ENCODE measurements around the gene EML5. TPM values are rescaled to one million over a fixed set of nuclear protein-coding genes. Genes with fewer than 3 reads are reported as not detected.

The EML5 gene
- total RNA-seq, 1 experiment from 2014 or later = 0.52 TPM

GRCh38 chr14:88592031-88592430, 200.7 kb downstream of the EML5 start:
- Mint-ChIP-seq H3K27me3 (ENCODE audit: unreplicated experiment) (no peaks in the 10 kb centered on the region), H3K9me3 (ENCODE audit: low read depth, unreplicated experiment) (no peaks in the 10 kb centered on the region), H3K4me1 (ENCODE audit: low read depth, unreplicated experiment) (no peaks in the 10 kb centered on the region), H3K36me3 (ENCODE audit: insufficient read depth, unreplicated experiment) (peaks cover 41% of the 10 kb centered on the region), H3K27ac (ENCODE audit: unreplicated experiment) (no peak overlapping the region), H3K4me3 (ENCODE audit: low read depth, unreplicated experiment) (no peak overlapping the region)
- CTCF ChIA-PET = no interaction called here
- intact Hi-C loops (cut with micrococcal nuclease; ENCODE audit: unreplicated experiment) = no loop called here
- no peak for DNase-seq
- no peak for TF ChIP-seq CTCF (IDR thresholded peaks at IDR 0.05; ENCODE audit: unreplicated experiment)
- BruUV-seq (replicated peaks) = no TSS peak

GRCh38 chr14:88590173-88590572, 202.6 kb downstream of the EML5 start:
- H3K4me1 Mint-ChIP-seq (ENCODE audit: low read depth, unreplicated experiment) = no peaks in the 10 kb centered on the region
- H3K36me3 Mint-ChIP-seq (ENCODE audit: insufficient read depth, unreplicated experiment) = peaks cover 42% of the 10 kb centered on the region
- TF ChIP-seq CTCF (IDR thresholded peaks at IDR 0.05; ENCODE audit: unreplicated experiment) = no peak
- no peaks in the 10 kb centered on the region for H3K27me3 Mint-ChIP-seq (ENCODE audit: unreplicated experiment)
- H3K4me3 Mint-ChIP-seq (ENCODE audit: low read depth, unreplicated experiment) = no peak overlapping the region
- BruUV-seq (replicated peaks) = no TSS peak
- intact Hi-C loops (cut with micrococcal nuclease; ENCODE audit: unreplicated experiment) = no loop called here
- DNase-seq = no peak
- H3K27ac Mint-ChIP-seq (ENCODE audit: unreplicated experiment) = no peak overlapping the region
- CTCF ChIA-PET = no interaction called here
- H3K9me3 Mint-ChIP-seq (ENCODE audit: low read depth, unreplicated experiment) = no peaks in the 10 kb centered on the region

GRCh38 chr14:88588081-88588480, 204.7 kb downstream of the EML5 start:
- H3K9me3 Mint-ChIP-seq (ENCODE audit: low read depth, unreplicated experiment) = no peaks in the 10 kb centered on the region
- intact Hi-C loops (cut with micrococcal nuclease; ENCODE audit: unreplicated experiment) = no loop called here
- no peaks in the 10 kb centered on the region for H3K4me1 Mint-ChIP-seq (ENCODE audit: low read depth, unreplicated experiment)
- no peaks in the 10 kb centered on the region for H3K27me3 Mint-ChIP-seq (ENCODE audit: unreplicated experiment)
- CTCF ChIA-PET = no interaction called here
- H3K36me3 Mint-ChIP-seq (ENCODE audit: insufficient read depth, unreplicated experiment) = peaks cover 44% of the 10 kb centered on the region
- H3K4me3 Mint-ChIP-seq (ENCODE audit: low read depth, unreplicated experiment) = no peak overlapping the region
- no peak overlapping the region for H3K27ac Mint-ChIP-seq (ENCODE audit: unreplicated experiment)
- BruUV-seq (replicated peaks) = no TSS peak
- no peak for TF ChIP-seq CTCF (IDR thresholded peaks at IDR 0.05; ENCODE audit: unreplicated experiment)
- no peak for DNase-seq

- BruUV-seq (replicated peaks) = no TSS peak
- H3K27me3 Mint-ChIP-seq (ENCODE audit: unreplicated experiment) = no peaks in the 10 kb centered on the region
- TF ChIP-seq CTCF (IDR thresholded peaks at IDR 0.05; ENCODE audit: unreplicated experiment) = no peak
- no peak for DNase-seq
- H3K36me3 Mint-ChIP-seq (ENCODE audit: insufficient read depth, unreplicated experiment) = peaks cover 45% of the 10 kb centered on the region
- no peaks in the 10 kb centered on the region for H3K4me1 Mint-ChIP-seq (ENCODE audit: low read depth, unreplicated experiment)
- no peak overlapping the region for H3K4me3 Mint-ChIP-seq (ENCODE audit: low read depth, unreplicated experiment)
- intact Hi-C loops (cut with micrococcal nuclease; ENCODE audit: unreplicated experiment) = no loop called here
- no peak overlapping the region for H3K27ac Mint-ChIP-seq (ENCODE audit: unreplicated experiment)
- CTCF ChIA-PET = no interaction called here
- H3K9me3 Mint-ChIP-seq (ENCODE audit: low read depth, unreplicated experiment) = no peaks in the 10 kb centered on the region
Observed at GRCh38 chr14:88584451-88584850, 208.3 kb downstream of the EML5 start.

Data from Calu3 (cell line).